Mucosa of stomach (tissue), 1 donor: ENCODE data around the gene SUMO4.

Experiments
- H3K27me3 ChIP-seq: one replicate; pipeline ENCODE4 v1.7.0; 2013; ENCODE audit warnings: mild to moderate bottlenecking, low read length; ENCODE audit not compliant: control insufficient read depth, insufficient read depth
- H3K36me3 ChIP-seq: one replicate; pipeline ENCODE4 v1.7.0; 2013; ENCODE audit warnings: low read length; ENCODE audit not compliant: control insufficient read depth, insufficient read depth
- H3K4me1 ChIP-seq: one replicate; pipeline ENCODE4 v1.7.0; 2013; ENCODE audit warnings: mild to moderate bottlenecking, low read length; ENCODE audit not compliant: control insufficient read depth, insufficient read depth
- H3K4me3 ChIP-seq: one replicate; pipeline ENCODE4 v1.7.0; 2013; ENCODE audit warnings: low read length
- H3K9ac ChIP-seq: one replicate; pipeline ENCODE4 v1.7.0; 2013; ENCODE audit warnings: mild to moderate bottlenecking, low read length, moderate library complexity
- H3K9me3 ChIP-seq: one replicate; pipeline ENCODE4 v1.7.0; 2013; ENCODE audit warnings: mild to moderate bottlenecking, low read length, moderate library complexity; ENCODE audit not compliant: control insufficient read depth
- donor health status: Pancreatic carcinoma.

Gene SUMO4

GRCh38 chr6:149371154-149371553 is 28.9 kb upstream of the SUMO4 start:
- Histone ChIP-seq H3K9ac (no peak overlapping the region), H3K4me1 (peaks cover 4% of the 10 kb centered on the region), H3K27me3 (no peaks in the 10 kb centered on the region), H3K36me3 (no peaks in the 10 kb centered on the region), H3K9me3 (no peaks in the 10 kb centered on the region), H3K4me3 (no peak overlapping the region)

- H3K4me1 ChIP-seq: no peaks in the 10 kb centered on the region
- no peak overlapping the region for H3K9ac ChIP-seq
- no peak overlapping the region for H3K4me3 ChIP-seq
- no peaks in the 10 kb centered on the region for H3K27me3 ChIP-seq
- H3K9me3 ChIP-seq: no peaks in the 10 kb centered on the region
- no peaks in the 10 kb centered on the region for H3K36me3 ChIP-seq
Measured at GRCh38 chr6:149372062-149372461, 28.0 kb upstream of the SUMO4 start.

GRCh38 chr6:149373511-149373910 is 26.6 kb upstream of the SUMO4 start:
- no peaks in the 10 kb centered on the region for H3K36me3 ChIP-seq
- no peaks in the 10 kb centered on the region for H3K9me3 ChIP-seq
- no peak overlapping the region for H3K9ac ChIP-seq
- no peak overlapping the region for H3K4me3 ChIP-seq
- no peaks in the 10 kb centered on the region for H3K4me1 ChIP-seq
- H3K27me3 ChIP-seq: no peaks in the 10 kb centered on the region

- H3K36me3 ChIP-seq: no peaks in the 10 kb centered on the region
Measured at GRCh38 chr6:149379977-149380376, 20.1 kb upstream of the SUMO4 start.

GRCh38 chr6:149380523-149380922 is 19.5 kb upstream of the SUMO4 start:
- no peaks in the 10 kb centered on the region for H3K27me3 ChIP-seq
- no peak overlapping the region for H3K9ac ChIP-seq
- no peak overlapping the region for H3K4me3 ChIP-seq
- H3K36me3 ChIP-seq: no peaks in the 10 kb centered on the region
- no peaks in the 10 kb centered on the region for H3K4me1 ChIP-seq
- H3K9me3 ChIP-seq: no peaks in the 10 kb centered on the region

More at GRCh38 chr6:149379977-149380376, 20.1 kb upstream of the SUMO4 start:
- Histone ChIP-seq H3K9me3 (no peaks in the 10 kb centered on the region), H3K4me1 (no peaks in the 10 kb centered on the region), H3K4me3 (no peak overlapping the region), H3K27me3 (no peaks in the 10 kb centered on the region), H3K9ac (no peak overlapping the region)

GRCh38 chr6:149383371-149383770 is 16.7 kb upstream of the SUMO4 start:
- H3K9me3 ChIP-seq: no peaks in the 10 kb centered on the region
- no peak overlapping the region for H3K4me3 ChIP-seq
- H3K4me1 ChIP-seq: peaks cover 7% of the 10 kb centered on the region
- H3K9ac ChIP-seq: no peak overlapping the region
- no peaks in the 10 kb centered on the region for H3K27me3 ChIP-seq
- no peaks in the 10 kb centered on the region for H3K36me3 ChIP-seq

GRCh38 chr6:149384464-149384863 is 15.6 kb upstream of the SUMO4 start:
- Histone ChIP-seq H3K4me3 (no peak overlapping the region), H3K4me1 (peaks cover 8% of the 10 kb centered on the region), H3K9me3 (no peaks in the 10 kb centered on the region), H3K27me3 (no peaks in the 10 kb centered on the region), H3K36me3 (no peaks in the 10 kb centered on the region), H3K9ac (no peak overlapping the region)

- H3K4me1 ChIP-seq: peaks cover 8% of the 10 kb centered on the region
- H3K36me3 ChIP-seq: no peaks in the 10 kb centered on the region
- no peaks in the 10 kb centered on the region for H3K9me3 ChIP-seq
- H3K9ac ChIP-seq: no peak overlapping the region
- H3K27me3 ChIP-seq: no peaks in the 10 kb centered on the region
- no peak overlapping the region for H3K4me3 ChIP-seq
Measured at GRCh38 chr6:149385998-149386646, 13.9 kb upstream of the SUMO4 start.

- no peaks in the 10 kb centered on the region for H3K27me3 ChIP-seq
- H3K4me1 ChIP-seq: peaks cover 8% of the 10 kb centered on the region
- no peaks in the 10 kb centered on the region for H3K36me3 ChIP-seq
- no peak overlapping the region for H3K4me3 ChIP-seq
- H3K9me3 ChIP-seq: no peaks in the 10 kb centered on the region
- no peak overlapping the region for H3K9ac ChIP-seq
Measured at GRCh38 chr6:149387779-149388512, 12.1 kb upstream of the SUMO4 start.

- Histone ChIP-seq H3K4me3 (no peak overlapping the region), H3K9me3 (no peaks in the 10 kb centered on the region), H3K4me1 (peaks cover 8% of the 10 kb centered on the region), H3K9ac (no peak overlapping the region), H3K36me3 (no peaks in the 10 kb centered on the region), H3K27me3 (no peaks in the 10 kb centered on the region)
Measured at GRCh38 chr6:149389509-149390297, 10.4 kb upstream of the SUMO4 start.

GRCh38 chr6:149392093-149392492 is 8.0 kb upstream of the SUMO4 start:
- Histone ChIP-seq H3K9ac (no peak overlapping the region), H3K9me3 (no peaks in the 10 kb centered on the region), H3K4me3 (no peak overlapping the region), H3K36me3 (no peaks in the 10 kb centered on the region), H3K4me1 (peaks cover 8% of the 10 kb centered on the region), H3K27me3 (no peaks in the 10 kb centered on the region)

- H3K27me3 ChIP-seq: no peaks in the 10 kb centered on the region
- no peaks in the 10 kb centered on the region for H3K36me3 ChIP-seq
- no peak overlapping the region for H3K4me3 ChIP-seq
- H3K9me3 ChIP-seq: no peaks in the 10 kb centered on the region
- peaks cover 8% of the 10 kb centered on the region for H3K4me1 ChIP-seq
- no peak overlapping the region for H3K9ac ChIP-seq
Measured at GRCh38 chr6:149392535-149392934, 7.5 kb upstream of the SUMO4 start.
